HFF-Myc (cell line): ENCODE measurements around the gene FGF10.

ENCODE experiments used
- DNase-seq: peaks from one replicate; pipeline ENCODE4 v3.0.0-alpha.2; 2011; ENCODE audit warnings: low read depth; ENCODE audit errors: extremely low read depth
- H3K4me3 ChIP-seq: replicated peaks from 2 replicates; pipeline ENCODE4 v1.5.1; 2011; ENCODE audit warnings: low read depth, mild to moderate bottlenecking, control low read depth, low read length
- TF ChIP-seq, protein P1 (sequence below): IDR thresholded peaks from 2 replicates; pipeline ENCODE4 v1.5.1; 2012; ENCODE audit warnings: mild to moderate bottlenecking, low read depth, low read length, control low read depth; ENCODE audit errors: missing control alignments

FGF10 gene

DNA sequence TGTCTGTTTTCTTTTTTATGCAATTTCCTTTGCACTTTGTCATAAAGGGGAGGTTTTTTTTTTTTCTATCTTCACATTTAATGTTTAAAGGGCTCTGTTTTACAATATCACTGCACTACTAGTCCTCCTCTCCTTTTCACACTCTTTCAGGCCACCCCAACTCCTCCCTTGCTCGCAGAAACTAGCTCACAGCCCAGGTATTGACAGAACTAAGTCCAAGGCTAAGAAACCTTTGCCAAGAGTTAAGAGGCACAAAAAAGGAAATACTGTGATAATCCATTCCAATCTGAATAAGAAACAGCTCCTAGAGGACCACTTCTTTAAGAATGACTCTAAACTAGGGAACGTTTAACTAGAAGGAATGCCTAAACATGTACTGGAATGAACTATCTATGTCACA lies 1.1 kb upstream of the FGF10 start:
- TF ChIP-seq, protein P1, sequence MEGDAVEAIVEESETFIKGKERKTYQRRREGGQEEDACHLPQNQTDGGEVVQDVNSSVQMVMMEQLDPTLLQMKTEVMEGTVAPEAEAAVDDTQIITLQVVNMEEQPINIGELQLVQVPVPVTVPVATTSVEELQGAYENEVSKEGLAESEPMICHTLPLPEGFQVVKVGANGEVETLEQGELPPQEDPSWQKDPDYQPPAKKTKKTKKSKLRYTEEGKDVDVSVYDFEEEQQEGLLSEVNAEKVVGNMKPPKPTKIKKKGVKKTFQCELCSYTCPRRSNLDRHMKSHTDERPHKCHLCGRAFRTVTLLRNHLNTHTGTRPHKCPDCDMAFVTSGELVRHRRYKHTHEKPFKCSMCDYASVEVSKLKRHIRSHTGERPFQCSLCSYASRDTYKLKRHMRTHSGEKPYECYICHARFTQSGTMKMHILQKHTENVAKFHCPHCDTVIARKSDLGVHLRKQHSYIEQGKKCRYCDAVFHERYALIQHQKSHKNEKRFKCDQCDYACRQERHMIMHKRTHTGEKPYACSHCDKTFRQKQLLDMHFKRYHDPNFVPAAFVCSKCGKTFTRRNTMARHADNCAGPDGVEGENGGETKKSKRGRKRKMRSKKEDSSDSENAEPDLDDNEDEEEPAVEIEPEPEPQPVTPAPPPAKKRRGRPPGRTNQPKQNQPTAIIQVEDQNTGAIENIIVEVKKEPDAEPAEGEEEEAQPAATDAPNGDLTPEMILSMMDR: no peak
- DNase-seq: no peak
- H3K4me3 ChIP-seq: no peak overlapping the region

DNA sequence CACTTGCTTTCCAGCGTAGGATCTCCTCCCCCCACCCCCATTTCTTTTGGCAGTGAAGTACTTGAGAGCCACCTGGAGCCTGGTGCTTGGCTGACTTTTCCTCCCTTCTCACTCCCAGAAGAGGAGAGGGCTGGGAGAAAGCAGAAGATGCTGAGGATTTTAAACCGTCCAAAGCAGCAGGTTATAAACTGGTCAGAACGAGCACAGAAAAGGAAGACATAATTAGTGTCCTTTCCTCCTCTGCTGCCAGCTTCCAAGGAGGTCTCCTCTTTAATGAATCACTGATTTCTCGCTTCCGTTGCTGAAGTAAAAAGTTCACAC lies 563 bp upstream of the FGF10 start:
- no peak overlapping the region for H3K4me3 ChIP-seq
- TF ChIP-seq, protein P1: no peak
- DNase-seq: no peak

DNA sequence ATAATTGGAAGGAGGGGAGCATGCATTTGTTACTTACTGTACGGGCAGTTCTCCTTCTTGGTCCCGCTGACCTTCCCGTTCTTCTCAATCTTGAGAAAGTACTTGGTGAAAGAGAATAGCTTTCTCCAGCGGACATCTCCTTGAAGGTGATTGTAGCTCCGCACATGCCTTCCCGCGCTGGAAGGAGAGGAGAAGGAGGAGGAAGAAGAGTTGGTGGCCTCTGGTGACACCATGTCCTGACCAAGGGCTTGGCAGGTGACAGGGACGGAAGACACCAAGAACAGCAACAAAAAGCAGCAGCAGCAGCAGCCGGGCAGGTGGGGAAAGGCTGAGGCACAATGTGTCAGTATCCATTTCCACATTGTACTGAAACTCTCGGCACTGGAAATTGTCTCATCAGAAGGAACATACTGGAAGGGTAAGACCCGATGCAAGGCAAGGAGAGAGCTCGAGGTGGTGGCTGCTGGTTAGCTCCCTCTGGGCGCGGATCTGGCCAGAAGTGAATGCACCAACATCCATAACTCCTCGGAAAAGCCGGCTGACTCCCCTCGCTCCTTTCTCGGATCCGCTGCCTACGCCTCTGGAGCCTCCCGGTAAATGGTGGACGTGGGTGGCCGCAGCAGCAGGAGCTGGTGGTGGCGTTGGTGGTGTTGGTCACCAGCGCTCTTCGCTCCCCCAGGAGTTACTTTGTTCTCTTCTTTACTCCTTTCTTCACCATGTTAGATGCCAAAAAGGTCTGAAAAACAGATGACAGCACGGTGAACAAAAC lies 715 bp downstream of the FGF10 start:
- TF ChIP-seq, protein P1: no peak
- no peak for DNase-seq
- no peak overlapping the region for H3K4me3 ChIP-seq

DNA sequence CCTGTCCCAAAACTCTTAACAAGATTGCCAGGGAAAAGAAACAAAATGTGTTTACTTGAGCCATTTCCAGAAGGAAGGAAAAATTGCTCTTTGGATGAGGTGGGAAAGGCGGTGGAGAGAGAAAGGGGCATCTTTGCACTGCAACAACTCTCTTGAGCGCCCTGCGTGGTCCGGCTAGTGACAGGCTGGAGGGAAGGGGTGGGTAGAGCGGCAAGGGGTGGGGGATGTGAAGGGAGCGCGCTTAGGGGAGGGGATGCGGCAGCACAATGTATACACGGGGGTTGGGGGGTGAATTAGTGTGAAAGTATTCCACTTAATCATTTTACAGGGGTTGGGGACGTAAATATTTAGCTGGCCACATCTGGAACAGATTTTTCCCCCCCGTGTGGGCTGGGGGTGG lies 1.3 kb downstream of the FGF10 start:
- TF ChIP-seq, protein P1: no peak
- no peak for DNase-seq
- H3K4me3 ChIP-seq: no peak overlapping the region

DNA sequence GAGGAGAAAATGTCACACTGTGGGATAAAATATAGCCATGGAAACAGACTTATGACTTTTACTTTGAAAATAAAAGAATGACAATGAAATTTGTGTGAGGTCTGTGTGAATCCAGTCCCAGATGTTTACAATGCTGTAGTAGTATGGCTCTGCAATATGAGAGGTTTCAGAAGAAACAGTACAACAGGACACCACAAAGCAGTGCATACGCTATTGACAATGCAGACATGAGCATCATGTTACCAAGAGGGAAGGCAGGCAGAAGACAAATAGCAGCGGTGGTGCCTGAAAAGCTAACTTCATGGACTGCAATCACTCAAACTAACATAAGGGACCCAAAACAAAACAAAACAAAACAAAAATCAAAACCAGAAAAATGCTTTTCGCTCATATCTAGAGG lies 1.8 kb downstream of the FGF10 start:
- TF ChIP-seq, protein P1: no peak
- no peak for DNase-seq
- H3K4me3 ChIP-seq: no peak overlapping the region

DNA sequence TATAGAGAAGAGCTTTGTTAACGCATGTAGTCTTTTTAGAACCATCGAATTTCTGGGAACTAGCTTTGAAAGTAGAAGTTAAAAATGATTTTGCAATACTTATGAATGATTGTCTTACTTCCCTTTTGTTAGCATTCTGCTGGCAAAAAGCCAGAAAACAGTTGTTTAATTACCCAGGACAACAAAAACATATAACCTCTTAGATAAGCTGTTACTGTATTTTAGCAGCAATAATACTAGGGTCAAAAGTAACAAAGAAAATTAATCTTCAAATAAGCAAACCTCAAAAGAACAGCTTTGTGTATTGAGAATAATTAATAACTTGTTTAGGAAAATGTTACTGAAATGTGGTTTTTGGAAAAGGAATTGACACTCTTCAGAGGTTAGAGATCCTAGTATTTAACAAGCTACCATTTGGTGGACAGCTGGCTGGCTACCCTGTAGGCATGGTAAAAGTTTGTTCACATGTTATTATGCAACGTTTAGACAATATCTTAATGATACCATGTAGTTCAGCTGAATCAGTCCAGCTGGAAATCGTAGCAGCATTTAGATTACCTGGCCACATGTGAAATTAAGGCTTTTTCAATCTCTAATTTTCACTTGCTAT lies 3.8 kb downstream of the FGF10 start:
- no peak overlapping the region for H3K4me3 ChIP-seq
- DNase-seq: no peak
- TF ChIP-seq, protein P1: no peak
